GM18508 (cell line): ENCODE measurements around the gene ZNF385B.
"Not testable (repeated sequence)": the region's sequence is repeated elsewhere in the genome, so short reads cannot be mapped to it uniquely, and the experiment has no call there.

Experiments used
- ATAC-seq: cut with Tn5 transposase; IDR thresholded peaks from one replicate; pipeline ENCODE4 v1.9.1; 2021; ENCODE audit warnings: moderate number of reproducible peaks; ENCODE audit not compliant: insufficient read depth, unreplicated experiment

Gene ZNF385B

DNA sequence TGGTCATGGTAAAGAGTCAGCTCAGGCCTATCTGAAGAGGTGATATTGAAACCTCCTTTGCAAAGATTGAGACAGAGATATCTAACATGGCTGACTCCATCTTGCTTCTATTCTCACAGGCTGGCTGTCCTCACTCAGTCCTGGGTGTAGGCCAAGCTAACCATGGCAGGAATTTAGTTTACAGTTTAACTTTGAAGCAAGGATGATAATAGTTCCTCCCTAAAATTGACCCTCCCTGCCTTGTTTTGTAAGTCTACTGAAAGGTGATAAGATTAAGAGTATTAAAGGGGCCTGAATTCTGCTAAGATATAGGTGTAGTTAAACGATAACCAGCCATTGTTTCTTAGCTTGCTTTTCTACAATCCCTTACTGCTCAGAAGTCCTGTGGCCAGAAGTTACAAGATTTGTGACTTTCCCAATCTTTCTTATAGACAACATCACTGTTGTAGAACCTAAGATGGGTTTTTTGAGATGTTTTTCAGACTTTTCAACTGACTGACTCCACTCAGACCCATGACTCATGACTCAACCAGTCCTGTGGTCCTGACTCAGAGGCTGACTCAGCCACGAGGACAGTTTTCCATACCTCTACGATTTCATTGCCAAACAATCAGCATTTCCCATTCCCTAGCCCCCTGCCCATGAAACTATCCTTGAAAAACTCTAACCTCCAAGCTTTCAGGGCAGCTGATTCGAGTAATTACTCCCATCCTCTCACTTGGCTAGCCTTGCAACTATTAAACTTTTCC, 401.1 kb downstream of the ZNF385B start:
- no peak for ATAC-seq

DNA sequence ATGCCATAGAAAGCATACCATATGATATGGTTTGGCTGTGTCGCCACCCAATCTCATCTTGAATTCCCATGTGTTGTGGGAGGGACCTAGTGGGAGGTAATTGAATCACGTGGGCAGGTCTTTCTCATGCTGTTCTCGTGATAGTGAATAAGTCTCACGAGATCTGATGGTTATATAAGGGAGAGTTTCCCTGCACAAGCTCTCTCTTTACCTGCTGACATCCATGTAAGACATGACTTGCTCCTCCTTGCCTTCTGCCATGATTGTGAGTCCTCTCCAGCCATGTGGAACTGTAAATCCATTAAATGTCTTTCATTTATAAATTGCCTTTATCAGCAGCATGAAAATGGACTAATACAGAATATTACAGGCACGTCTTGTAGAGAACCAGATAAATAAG, 403.3 kb downstream of the ZNF385B start:
- ATAC-seq: not testable (repeated sequence)

DNA sequence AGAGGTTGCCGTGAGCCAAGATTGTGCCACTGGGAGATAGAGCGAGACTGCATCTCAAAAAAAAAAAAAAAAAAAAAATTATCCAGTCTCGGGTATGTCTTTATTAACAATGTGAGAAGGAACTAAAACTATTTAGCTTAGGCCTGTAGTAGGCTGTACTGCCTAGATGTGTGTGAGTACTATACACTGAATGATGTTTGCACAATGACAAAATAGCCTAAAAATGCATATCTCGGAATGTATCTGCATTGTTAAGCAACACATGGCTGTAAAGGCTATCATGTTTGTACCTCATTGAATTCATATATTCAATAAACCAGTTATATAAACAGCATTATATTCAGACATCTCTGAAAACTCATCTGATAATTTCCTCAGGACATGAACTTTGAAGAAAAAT, 405.6 kb downstream of the ZNF385B start:
- ATAC-seq: no peak

DNA sequence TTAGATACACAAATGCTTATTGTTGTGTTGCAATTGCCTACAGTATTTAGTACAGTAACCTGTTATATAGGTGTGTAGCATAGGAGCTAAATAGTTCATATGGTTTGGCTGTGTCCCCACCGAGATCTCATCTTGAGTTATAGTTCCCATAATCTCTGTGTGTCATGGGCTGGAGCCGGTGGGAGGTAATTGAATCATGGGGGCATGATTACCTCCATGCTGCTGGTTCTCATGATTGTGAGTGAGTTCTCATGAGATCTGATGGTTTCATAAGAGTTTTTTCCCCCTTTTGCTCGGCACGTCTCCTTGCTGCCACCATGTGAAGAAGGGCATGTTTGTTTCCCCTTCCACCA, 406.3 kb downstream of the ZNF385B start:
- ATAC-seq: no peak

GRCh38 chr2:179454443-179455171, 406.8 kb downstream of the ZNF385B start:
- no peak for ATAC-seq

DNA sequence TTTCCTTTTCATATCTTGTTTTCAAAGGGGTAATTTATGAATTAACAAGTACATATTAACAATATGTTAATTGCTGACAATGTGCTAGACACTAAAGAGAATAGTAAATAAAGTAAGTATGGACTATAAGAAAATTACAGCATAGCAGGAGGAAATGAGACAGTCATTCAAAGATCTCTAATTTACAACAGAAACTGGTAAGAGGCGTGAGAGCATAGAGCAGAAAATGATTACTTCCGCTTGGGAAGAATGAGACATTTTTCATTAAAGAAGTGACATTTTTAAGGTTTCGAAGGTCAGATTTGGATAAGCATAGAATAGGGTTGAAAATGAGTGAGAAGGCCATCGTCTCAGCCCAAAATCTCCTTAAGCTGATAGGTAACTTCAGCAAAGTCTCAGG, 412.4 kb downstream of the ZNF385B start:
- ATAC-seq: peak; percentile 78

GRCh38 chr2:179447839-179448447, 413.5 kb downstream of the ZNF385B start:
- no peak for ATAC-seq

DNA sequence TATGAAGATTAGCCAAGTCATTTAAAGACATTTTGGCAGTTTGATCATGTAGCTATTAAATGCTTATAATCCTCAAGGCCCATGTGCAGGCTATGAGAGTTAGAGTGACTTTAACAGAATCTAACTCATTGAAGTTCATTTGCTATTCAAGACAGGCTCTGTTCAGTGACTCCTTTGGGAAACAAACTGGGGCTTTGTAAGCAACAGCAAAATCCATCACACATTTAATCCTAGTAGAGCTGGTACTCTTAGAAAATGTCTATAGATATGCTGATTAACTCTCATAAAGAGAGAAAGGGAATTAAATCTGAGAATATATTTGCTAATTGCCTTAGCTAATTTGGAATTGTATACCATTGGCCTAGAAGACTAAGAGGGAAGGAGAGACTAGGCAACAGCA, 414.0 kb downstream of the ZNF385B start:
- ATAC-seq: no peak

GRCh38 chr2:179446476-179447141, 414.8 kb downstream of the ZNF385B start:
- ATAC-seq: no peak

GRCh38 chr2:179444056-179444455, 417.4 kb downstream of the ZNF385B start:
- ATAC-seq: no peak

- no peak for ATAC-seq
Observed at GRCh38 chr2:179443180-179443579, 418.2 kb downstream of the ZNF385B start.

GRCh38 chr2:179442206-179442605, 419.2 kb downstream of the ZNF385B start:
- ATAC-seq: no peak

- ATAC-seq: no peak
Observed at GRCh38 chr2:179441551-179441950, 419.9 kb downstream of the ZNF385B start.

GRCh38 chr2:179440642-179441251, 420.7 kb downstream of the ZNF385B start:
- ATAC-seq: peak; percentile 63

DNA sequence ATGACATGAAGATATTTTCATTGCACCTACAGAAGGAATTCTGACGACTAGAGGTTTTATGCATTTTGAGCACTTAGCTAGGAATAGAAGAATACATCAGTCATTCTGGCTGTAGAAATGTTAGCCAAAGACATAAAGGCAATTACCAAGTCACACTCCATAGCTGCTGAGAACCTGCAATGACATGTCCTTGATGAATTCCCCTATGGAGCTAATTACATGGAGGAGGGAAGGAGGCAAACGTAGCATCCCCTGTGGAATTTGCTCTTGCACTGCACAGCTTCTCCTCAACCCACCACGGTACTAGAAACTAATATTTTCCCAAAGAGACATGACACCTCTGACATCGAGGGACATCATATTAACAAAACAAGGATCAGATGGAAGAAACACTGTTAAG, 422.8 kb downstream of the ZNF385B start:
- ATAC-seq: no peak

- ATAC-seq: no peak
Observed at GRCh38 chr2:179437430-179437829, 424.0 kb downstream of the ZNF385B start.

DNA sequence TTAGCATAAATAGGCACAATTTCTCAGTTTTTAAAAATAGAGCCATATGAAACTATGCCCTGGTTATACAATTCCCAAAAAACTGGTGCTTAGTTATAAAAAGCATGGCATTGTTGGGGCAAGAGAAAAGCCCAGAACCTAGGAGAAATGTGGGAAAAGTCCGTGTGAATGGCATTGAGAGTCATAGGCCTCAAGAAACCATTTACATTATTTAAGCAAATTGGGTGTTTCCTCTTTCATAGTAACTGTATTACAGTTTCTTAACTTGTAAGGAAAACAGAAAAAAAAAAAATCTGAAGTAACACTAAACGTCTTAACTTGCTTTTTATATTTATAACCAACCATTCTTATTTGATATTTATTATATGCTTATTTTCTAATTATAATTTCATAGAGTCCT, 425.8 kb downstream of the ZNF385B start:
- ATAC-seq: no peak

DNA sequence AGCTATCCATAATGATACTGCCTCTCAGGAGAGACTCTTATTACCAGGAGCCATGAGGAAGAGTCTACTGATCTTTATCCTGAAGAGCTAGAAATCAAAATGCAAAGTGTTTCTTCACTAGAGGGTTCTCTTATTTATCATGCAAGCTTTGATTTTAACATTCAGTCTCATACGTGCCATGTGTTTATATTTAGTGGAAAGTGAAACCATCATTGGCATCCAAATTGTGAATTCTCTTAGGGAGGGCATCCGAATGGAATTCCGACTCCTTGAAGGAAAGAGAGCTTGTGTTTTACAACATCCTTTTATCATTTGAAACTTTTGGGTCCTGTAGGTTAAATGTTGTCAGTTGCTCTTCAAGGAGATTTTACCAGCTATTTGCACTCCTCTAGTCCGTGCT, 426.4 kb downstream of the ZNF385B start:
- no peak for ATAC-seq

DNA sequence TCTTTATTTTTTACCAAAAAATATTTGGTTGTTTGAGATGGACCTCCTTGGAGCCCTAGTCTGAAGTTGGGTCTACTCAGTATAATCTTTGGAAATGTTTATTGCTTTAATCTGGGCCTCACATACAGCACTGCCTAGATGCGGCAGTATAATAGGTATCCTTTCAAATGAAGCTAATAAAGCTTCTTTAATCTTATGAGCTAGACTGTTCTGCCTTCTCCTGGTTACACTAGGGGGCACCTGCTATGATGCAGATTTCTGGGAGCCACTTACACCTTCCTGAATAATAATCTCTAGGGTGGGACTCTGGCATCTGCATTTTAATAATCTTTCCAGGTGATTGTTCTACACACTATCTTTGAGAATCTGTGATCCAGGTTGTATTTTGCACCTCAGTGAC, 427.1 kb downstream of the ZNF385B start:
- no peak for ATAC-seq

DNA sequence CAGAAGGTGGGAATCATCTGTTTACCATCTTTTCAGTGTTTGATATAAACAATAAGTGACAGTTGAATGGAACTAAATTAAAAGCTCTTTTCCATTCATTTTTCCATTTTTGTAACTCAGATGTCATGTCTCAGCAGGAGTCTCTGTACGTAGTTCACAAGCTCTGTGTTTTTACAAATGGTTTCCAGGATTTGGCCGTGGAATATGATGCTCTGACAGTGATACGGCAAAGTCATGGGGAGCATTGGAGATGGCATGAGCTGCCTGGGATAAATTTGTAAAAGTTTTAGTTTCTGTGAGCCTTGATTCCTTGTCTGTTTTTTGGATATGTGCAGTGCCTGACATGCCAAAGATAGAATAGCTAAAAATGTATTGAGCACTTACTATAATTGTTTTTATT, 428.7 kb downstream of the ZNF385B start:
- ATAC-seq: no peak

DNA sequence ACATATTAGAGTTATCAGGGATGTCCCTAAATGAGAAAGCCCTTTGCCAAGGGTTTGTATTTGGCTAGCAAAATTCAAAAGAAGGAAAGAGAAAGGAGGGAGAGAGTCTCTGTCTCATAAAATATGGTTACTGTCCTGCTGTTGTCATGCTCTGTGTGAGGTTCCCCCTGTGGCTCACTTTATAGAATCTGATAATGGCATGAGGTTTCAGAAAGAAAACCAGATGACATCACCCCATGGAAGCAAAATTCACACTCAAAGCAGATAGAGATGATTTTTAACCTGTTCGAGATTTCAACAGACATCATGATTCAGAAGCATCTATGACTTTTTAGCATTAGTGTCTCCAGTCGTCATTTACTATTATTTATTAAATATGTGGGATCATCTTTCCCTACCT, 431.8 kb downstream of the ZNF385B start:
- ATAC-seq: no peak
